Activated naive CD4-positive, alpha-beta T cell treated with anti-CD3 and anti-CD28 coated beads for 36 hours (primary cell): ENCODE measurements around the gene ASNSD1. TPM values are rescaled to one million over a fixed set of nuclear protein-coding genes. Genes with fewer than 3 reads are reported as not detected.
"Not testable (repeated sequence)": the region's sequence is repeated elsewhere in the genome, so short reads cannot be mapped to it uniquely, and the experiment has no call there.

Source experiments
- CTCF ChIA-PET: fragments of 350-600 bp; sonication (Branson Sonifier 250); formaldehyde crosslinking; loops from one replicate; lab custom pipeline; 2021; ENCODE audit warnings: antibody characterized with exemption; lab: Charles Lee
- DNase-seq: peaks from one replicate; pipeline ENCODE4 v3.0.0-alpha.2; 2020
- H3K27ac Mint-ChIP-seq: one replicate; pipeline ENCODE4 v1.8.0; 2021; ENCODE audit warnings: mild to moderate bottlenecking, mixed read lengths
- H3K27me3 Mint-ChIP-seq: one replicate; pipeline ENCODE4 v1.8.0; 2021; ENCODE audit warnings: low read depth, mixed read lengths
- H3K36me3 Mint-ChIP-seq: one replicate; pipeline ENCODE4 v1.8.0; 2021; ENCODE audit warnings: low read depth, mixed read lengths
- H3K4me1 Mint-ChIP-seq: one replicate; pipeline ENCODE4 v1.8.0; 2021; ENCODE audit warnings: low read depth, mixed read lengths
- H3K4me3 Mint-ChIP-seq: one replicate; pipeline ENCODE4 v1.8.0; 2021; ENCODE audit warnings: mild to moderate bottlenecking, moderate library complexity, mixed read lengths
- H3K9me3 Mint-ChIP-seq: one replicate; pipeline ENCODE4 v1.8.0; 2021; ENCODE audit warnings: mixed read lengths
- intact Hi-C: fragments of 100-400 bp; cut with micrococcal nuclease; formaldehyde crosslinking; loops from one replicate; pipeline ENCODE4 v1.15.1; 2023
- total RNA-seq, 2 experiments: library from RNA; stranded (reverse); gene quantifications; one replicate each; pipeline ENCODE4 v1.2.3, GENCODE V29; 2021

The ASNSD1 gene
- total RNA-seq, 2 experiments from 2014 or later, result 35.4 to 38.2 TPM

- Mint-ChIP-seq H3K4me3 (no peak overlapping the region), H3K27me3 (no peaks in the 10 kb centered on the region), H3K4me1 (no peaks in the 10 kb centered on the region), H3K36me3 (no peaks in the 10 kb centered on the region), H3K9me3 (no peaks in the 10 kb centered on the region), H3K27ac (no peak overlapping the region)
- DNase-seq, result no peak
- CTCF ChIA-PET, result interaction anchor here (0.9 to 5.3 kb wide), 2 partner anchors 26 to 41 kb away, joined by 3 to 73 read pairs; partner anchors contain the start of genes ANKAR and ASNSD1
- intact Hi-C loops, result no loop called here
These were observed 39.4 kb downstream of the ASNSD1 start for GRCh38 chr2:189700681-189701080.

DNA sequence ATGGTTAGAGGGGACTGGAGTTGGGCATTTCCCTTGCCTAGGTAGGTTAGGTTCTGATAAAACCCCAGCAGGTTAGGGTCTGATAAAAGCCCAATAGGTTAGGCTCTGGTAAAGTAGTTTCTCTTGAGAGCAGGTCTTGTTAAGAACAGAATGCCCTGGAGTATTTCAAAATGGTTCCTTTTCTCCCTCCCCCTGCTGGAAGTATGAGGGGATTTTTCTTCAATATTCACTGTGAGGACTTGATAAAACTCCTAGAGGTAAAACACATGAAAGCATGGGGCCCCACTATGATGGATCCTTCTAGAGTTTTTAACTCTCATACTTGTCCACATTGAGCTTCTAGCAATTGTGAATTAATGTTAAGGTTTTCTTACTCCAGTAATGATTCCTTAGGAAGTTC is 40.8 kb downstream of the ASNSD1 start:
- H3K9me3 Mint-ChIP-seq, result no peaks in the 10 kb centered on the region
- no peak overlapping the region for H3K27ac Mint-ChIP-seq
- intact Hi-C loops, result no loop called here
- DNase-seq, result no peak
- no peak overlapping the region for H3K4me3 Mint-ChIP-seq
- CTCF ChIA-PET, result interaction anchor here (1.0 to 5.3 kb wide), 3 partner anchors 35 to 60 kb away, joined by 3 to 73 read pairs (median 3); partner anchors contain the start of gene ASNSD1
- H3K36me3 Mint-ChIP-seq, result no peaks in the 10 kb centered on the region
- H3K4me1 Mint-ChIP-seq, result no peaks in the 10 kb centered on the region
- H3K27me3 Mint-ChIP-seq, result no peaks in the 10 kb centered on the region

DNA sequence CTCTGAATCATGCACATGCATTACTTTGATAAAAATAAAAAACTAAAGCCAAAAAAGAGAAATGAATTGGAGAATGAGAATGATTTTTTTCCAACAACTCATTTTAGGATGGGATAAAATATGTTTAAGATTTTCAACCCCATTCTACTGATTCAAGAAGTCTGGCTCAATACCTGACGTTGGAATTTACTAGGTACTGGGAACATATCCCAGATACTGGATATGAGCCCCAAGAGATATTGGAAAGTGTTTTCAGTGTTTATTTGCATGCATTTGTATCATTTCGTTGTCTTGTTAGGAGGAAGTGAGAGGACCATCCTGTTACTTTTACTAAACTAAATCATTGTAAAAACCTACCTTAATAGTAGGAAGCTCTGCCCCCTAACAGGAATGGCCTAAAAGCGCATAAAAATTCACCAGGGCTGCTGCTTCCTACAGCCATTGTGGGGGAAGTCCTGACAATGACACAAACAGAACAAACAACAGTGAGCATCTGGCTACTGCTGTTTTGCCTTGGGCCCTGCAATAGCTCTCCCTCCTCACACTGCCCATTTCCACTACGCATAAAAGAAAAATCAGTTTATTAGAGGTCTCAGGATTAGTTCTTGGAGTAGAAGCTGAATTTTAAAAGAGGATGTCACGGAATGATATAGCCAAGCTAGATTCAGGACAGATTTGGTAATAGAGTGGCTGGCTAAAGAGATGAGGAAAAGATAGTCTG is 48.4 kb downstream of the ASNSD1 start:
- no peak for DNase-seq
- Mint-ChIP-seq H3K36me3 (peaks cover 2% of the 10 kb centered on the region), H3K4me1 (no peaks in the 10 kb centered on the region), H3K27me3 (no peaks in the 10 kb centered on the region), H3K9me3 (peaks cover 2% of the 10 kb centered on the region), H3K27ac (no peak overlapping the region), H3K4me3 (no peak overlapping the region)
- CTCF ChIA-PET, result interaction anchor here (0.6 kb wide), 1 partner anchor 385 kb away, joined by 3 read pairs; no protein-coding TSS in a partner anchor
- intact Hi-C loops, result no loop called here

DNA sequence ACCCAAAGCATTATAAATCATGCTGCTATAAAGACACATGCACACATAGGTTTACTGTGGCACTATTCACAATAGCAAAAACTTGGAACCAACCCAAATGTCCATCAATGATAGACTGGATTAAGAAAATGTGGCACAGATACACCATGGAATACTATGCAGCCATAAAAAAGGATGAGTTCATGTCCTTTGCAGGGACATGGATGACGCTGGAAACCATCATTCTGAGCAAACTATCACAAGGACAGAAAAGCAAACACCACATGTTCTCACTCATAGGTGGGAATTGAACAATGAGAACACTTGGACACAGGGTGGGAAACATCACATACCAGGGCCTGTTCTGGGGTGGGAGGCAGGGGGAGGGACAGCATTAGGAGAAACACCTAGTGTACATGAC is 56.3 kb downstream of the ASNSD1 start:
- intact Hi-C loops, DNase-seq, H3K36me3 Mint-ChIP-seq, CTCF ChIA-PET, H3K27ac Mint-ChIP-seq, H3K4me3 Mint-ChIP-seq, H3K4me1 Mint-ChIP-seq, H3K27me3 Mint-ChIP-seq: not testable (repeated sequence)
- H3K9me3 Mint-ChIP-seq, result peaks cover 14% of the 10 kb centered on the region

GRCh38 chr2:189719571-189719970 is 58.3 kb downstream of the ASNSD1 start:
- no peak for DNase-seq
- H3K36me3 Mint-ChIP-seq, result peaks cover 5% of the 10 kb centered on the region
- intact Hi-C loops, result no loop called here
- no peaks in the 10 kb centered on the region for H3K27me3 Mint-ChIP-seq
- H3K9me3 Mint-ChIP-seq, result peaks cover 13% of the 10 kb centered on the region
- H3K27ac Mint-ChIP-seq, result no peak overlapping the region
- no peak overlapping the region for H3K4me3 Mint-ChIP-seq
- CTCF ChIA-PET, result no interaction called here
- peaks cover 4% of the 10 kb centered on the region for H3K4me1 Mint-ChIP-seq

Other genes with a start within 250 kb of the ASNSD1 start
- gene WDR75, start 220.0 kb upstream of the ASNSD1 start, total RNA-seq, result 10 to 100 TPM; 69.7 to 72.7 TPM
- gene SLC40A1, start 80.7 kb upstream of the ASNSD1 start, total RNA-seq, result 1 to 10 TPM; 3.8 to 4.1 TPM
- gene ANKAR, start 13.2 kb downstream of the ASNSD1 start, total RNA-seq, result 1 to 10 TPM; 1.6 to 2.5 TPM
- 10 to 100 TPM; 15.5 to 15.8 TPM for gene OSGEPL1, start 101.3 kb downstream of the ASNSD1 start, total RNA-seq
- 10 to 100 TPM; 34.6 to 37.3 TPM for gene ORMDL1, start 122.9 kb downstream of the ASNSD1 start, total RNA-seq
- gene PMS1, start 123.0 kb downstream of the ASNSD1 start, total RNA-seq, result 10 to 100 TPM; 29.7 to 32.5 TPM